ENCODE measurements around the gene ADPRHL1.
"Not testable (repeated sequence)": the region's sequence is repeated elsewhere in the genome, so short reads cannot be mapped to it uniquely, and the experiment has no call there.

Gene ADPRHL1

DNA sequence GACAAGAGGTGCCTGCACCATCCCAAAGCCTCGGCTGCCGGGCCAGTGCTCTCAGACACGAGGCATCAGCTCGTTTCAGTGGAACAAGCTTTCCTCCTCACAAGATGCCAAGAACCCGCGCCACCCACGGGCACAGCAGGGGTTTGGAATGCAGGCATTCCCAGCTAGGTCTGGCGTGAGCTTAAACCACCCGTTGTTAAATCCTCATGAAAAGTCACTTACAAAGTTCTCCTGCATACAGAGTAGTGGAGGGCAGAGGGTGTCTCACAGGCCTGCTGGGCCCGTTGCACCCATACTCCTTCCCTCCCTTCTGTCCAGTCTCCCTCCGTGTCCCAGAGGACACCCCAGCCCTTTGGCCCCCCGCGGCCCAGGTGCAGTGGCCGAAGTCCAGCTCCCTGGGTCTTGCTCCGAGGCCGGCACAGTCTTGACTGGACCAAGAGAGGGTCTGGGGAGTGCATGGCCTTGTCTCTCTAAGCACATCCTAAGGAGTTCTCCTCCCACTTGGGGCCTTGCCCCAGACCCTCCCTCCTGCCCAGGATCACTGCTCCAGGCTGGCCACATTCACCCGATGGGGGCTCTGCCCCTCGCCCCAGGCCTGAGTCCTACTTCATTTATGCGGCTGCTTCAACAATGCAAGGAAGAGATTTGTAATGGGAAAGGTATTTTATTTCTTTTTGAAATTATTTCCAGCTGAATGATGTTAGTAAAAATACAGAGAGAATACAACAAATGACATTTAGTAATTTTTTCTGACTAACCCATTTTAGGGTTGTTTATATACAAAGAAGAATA is 54.1 kb downstream of the ADPRHL1 start:
- FAIRE-seq: no peak

- no peak for FAIRE-seq
Measured at GRCh38 chr13:113397608-113398425, 55.5 kb downstream of the ADPRHL1 start.

GRCh38 chr13:113394339-113394640 is 59.0 kb downstream of the ADPRHL1 start:
- FAIRE-seq: no peak

DNA sequence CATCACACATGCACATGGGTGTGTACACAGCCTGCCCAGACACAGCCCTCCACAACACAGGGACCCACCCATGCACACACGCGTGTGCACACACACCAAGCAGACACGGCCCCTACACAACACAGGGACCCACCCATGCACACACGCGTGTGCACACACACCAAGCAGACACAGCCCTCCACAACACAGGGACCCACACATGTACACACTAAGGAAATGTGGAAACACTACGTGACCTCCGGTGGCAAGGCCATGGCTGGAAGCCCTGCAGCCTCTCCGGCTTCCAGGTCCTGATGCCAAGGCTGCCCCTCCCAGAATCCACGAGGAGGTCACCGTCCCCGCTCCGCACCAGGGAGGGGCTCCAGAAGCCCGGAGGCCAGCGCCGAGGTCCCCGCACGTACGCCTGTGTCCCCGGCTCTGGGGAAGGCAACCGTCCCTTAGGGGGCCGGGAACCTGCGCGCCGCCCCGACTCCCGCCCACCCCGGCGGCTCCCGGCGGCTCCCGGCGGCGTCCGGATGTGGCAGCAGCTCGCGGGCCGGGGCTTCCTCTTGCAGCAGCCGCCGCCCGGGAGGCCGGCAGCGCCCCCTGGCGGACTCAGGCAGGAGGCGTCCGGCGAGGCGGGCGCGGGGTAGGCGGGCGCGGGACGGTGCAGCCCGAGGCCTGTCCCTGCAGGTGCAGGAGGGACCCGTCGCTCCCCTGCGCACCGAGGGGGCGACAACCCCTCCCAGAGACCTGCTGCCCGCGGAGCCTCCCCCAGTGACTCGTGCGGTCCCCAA is 59.5 kb downstream of the ADPRHL1 start:
- FAIRE-seq: no peak

- FAIRE-seq: no peak
Measured at GRCh38 chr13:113393226-113393562, 60.1 kb downstream of the ADPRHL1 start.

- FAIRE-seq: no peak
Measured at GRCh38 chr13:113390874-113391497, 62.3 kb downstream of the ADPRHL1 start.

DNA sequence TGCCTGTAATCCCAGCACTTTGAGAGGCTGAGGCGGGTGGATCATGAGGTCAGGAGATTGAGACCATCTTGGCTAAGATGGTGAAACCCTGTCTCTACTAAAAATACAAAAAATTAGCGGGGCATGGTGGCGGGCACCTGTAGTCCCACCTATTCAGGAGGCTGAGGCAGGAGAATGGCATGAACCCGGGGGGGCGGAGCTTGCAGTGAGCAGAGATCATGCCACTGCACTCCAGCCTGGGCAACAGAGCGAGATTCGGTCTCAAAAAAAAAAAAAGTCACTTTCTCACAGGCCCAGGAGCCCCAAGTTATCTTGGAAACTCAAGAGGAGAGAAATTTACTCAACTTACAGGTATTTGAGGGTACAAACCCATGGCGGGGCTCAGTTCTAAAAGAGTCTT is 63.7 kb downstream of the ADPRHL1 start:
- not testable (repeated sequence) for FAIRE-seq

GRCh38 chr13:113387396-113387795 is 65.9 kb downstream of the ADPRHL1 start:
- FAIRE-seq: no peak

DNA sequence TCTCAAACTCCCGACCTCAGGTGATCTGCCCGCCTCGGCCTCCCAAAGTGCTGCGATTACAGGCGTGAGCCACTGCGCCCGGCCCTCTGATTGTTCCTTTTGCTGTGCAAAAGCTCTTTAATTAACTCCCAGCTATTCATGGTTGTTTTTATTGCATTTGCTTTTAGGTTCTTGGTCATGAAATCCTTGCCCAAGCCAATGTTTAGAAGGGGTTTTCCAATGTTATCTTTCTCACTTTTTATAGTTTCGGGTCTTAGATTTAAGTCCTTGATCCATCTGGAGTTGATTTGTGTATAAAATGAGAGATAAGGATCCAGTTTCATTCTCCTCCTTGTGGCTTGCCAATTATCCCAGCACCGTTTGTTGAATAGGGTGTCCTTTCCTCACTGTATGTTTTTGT is 70.2 kb downstream of the ADPRHL1 start:
- no peak for FAIRE-seq

DNA sequence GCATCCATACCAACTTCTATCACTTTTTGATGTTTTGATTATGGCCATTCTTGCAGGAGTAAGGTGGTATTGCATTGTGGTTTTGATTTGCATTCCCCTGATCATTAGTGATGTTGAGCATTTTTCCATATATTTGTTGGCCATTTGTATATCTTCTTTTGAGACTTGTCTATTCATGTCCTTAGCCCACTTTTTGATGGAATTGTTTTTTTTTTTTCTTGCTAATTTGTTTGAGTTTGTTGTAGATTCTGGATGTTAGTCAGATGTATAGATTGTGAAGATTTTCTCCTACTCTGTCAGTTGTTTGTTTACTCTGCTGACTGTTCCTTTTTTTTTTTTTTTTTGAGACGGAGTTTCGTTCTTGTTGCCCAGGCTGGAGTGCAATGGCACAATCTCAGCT is 70.7 kb downstream of the ADPRHL1 start:
- FAIRE-seq: not testable (repeated sequence)

- FAIRE-seq: no peak
Measured at GRCh38 chr13:113378825-113379224, 74.5 kb downstream of the ADPRHL1 start.

- FAIRE-seq: no peak
Measured at GRCh38 chr13:113374511-113375175, 78.6 kb downstream of the ADPRHL1 start.

DNA sequence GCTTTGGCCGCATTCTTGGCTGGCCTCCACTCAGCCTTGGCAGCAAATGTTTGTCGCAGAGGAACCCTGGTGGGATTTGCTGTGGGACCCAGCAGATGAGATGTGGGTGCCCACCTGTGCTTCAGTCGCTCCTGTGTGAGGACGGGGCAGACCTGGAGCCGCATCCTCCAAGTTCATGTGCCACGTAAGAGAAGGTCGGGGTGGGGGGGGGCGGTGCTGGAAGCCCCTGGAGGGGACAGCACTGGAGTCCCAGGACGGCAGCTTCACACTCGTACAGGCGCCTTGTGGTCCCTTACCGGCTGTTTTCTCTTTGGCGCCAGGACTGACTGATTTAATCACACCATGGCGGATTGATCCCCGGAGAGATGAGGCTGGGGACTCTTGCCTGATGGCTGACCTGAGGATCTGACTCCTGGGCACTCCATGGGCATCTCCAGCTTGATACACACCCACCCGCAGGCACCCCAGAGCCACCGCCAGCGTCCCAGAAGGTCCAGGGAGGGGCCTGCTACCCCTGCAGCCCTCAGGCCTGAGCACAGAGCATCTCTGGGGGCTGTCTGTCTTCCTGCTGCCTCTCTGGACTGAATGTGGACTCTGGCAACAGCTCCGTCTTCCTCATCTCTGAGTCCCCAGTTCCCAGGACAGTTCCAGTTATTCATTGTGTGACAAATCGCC is 79.3 kb downstream of the ADPRHL1 start:
- FAIRE-seq: no peak

GRCh38 chr13:113371701-113372100 is 81.6 kb downstream of the ADPRHL1 start:
- not testable (repeated sequence) for FAIRE-seq

DNA sequence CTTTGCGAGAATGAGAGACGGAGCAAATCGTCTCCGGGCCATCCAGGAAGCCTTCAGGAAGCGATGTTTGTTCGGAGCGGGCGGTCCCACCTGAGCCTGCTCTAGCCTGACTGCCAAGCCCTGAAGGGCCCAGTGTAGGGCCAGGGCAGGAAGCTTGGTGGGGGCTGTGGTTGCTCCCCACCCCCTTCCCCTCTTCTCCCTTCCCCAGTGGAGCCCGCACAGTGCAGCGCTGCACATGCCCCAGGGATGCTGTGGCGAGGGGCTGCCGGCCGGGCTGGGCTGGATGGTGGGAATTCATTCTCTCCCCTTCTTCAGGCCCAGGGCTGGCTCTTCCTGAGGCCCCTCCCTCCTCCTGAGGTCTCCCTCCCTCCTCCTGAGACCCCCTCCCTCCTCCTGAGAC is 82.2 kb downstream of the ADPRHL1 start:
- FAIRE-seq: no peak

DNA sequence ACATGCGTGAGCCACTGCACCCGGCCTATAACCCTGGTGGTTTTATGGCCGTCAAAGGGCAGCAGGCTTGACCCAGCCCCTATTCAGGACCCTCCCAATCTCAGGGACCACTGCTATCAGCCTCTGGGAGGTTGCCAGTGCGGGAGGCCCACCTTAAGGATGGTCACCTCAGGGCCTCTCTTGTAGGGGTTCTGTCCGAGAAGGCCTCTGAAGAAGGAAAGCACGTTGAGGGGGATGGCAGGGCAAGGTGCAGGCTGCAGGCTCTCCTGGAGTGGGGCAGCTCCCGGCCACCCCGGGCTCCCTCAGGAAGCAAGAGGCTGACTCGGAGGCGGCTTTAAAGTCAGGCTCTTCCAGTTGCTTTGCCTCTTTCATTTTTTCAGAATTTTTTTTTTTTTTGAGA is 83.4 kb downstream of the ADPRHL1 start:
- FAIRE-seq: no peak

DNA sequence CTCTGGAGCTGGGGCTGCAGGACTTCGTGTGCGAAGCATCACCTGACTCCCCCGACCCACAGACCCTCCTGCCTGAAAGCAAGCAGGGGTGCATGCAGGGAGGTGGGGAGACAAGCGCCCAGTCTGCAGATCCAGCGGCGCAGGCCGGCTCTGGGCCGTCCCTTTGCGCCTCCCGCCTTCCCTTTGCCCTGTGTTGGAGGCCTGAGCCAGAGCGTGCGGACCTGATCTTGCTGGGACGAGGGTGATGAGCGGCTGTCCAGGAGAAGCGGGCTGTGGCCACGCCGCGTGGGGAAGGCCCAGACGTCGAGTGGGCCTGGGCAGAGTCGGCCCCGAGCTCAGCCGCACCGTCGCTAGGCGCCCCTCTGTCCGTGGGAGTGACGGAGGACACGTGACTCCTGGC is 84.1 kb downstream of the ADPRHL1 start:
- no peak for FAIRE-seq

- not testable (repeated sequence) for FAIRE-seq
Measured at GRCh38 chr13:113368353-113368752, 84.9 kb downstream of the ADPRHL1 start.

DNA sequence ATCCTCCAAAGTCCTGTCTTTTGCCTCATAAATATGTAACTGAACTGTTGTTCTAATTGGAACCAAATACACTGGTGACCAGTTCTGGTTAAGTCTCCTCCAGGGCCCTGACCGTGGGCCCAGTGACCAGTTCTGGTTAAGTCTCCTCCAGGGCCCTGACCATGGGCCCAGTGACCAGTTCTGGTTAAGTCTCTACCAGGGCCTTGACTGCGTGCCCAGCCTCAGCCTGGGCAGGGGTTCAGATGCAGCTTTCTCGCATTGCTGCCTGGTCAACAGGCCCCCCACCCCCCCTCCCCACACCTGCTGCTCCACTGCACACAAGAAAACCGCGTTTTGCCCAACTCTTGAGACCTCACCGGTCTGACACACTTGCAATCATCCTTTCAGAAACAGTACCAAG is 85.5 kb downstream of the ADPRHL1 start:
- FAIRE-seq: no peak

- no peak for FAIRE-seq
Measured at GRCh38 chr13:113367020-113367560, 86.2 kb downstream of the ADPRHL1 start.

GRCh38 chr13:113365971-113366588 is 87.2 kb downstream of the ADPRHL1 start:
- no peak for FAIRE-seq

Data from islet of Langerhans (tissue), 1 donor.